Brain microvascular endothelial cell (primary cell): ENCODE results near the gene SCART1.

Source experiments
- DNase-seq: peaks from one replicate; pipeline ENCODE4 v3.0.0-alpha.2; 2020
- H3K27ac ChIP-seq: fragments of 250-450 bp; sonication (Bioruptor Pico); 2 replicates; pipeline ENCODE4 v1.5.1; 2020; ENCODE audit warnings: mild to moderate bottlenecking, moderate library complexity
- H3K27me3 ChIP-seq: fragments of 250-450 bp; sonication (Bioruptor Pico); replicated peaks from 2 replicates; pipeline ENCODE4 v1.5.1; 2020; ENCODE audit warnings: mild to moderate bottlenecking
- H3K36me3 ChIP-seq: fragments of 250-450 bp; sonication (Bioruptor Pico); replicated peaks from 2 replicates; pipeline ENCODE4 v1.5.1; 2020; ENCODE audit warnings: mild to moderate bottlenecking
- H3K4me3 ChIP-seq: 2 replicates; pipeline ENCODE4 v1.5.1; 2011; ENCODE audit warnings: low read depth, mild to moderate bottlenecking, control low read depth, low read length, moderate library complexity
- in situ Hi-C: cut with HindIII; loops from 2 replicates; pipeline ENCODE4 v1.10.0; 2017; ENCODE audit warnings: low sequenced_read_pairs, low pct_ligation_motif_present
- TF ChIP-seq, protein P1 (sequence below): IDR thresholded peaks from 2 replicates; pipeline ENCODE4 v1.5.1; 2011; ENCODE audit warnings: low read depth, mild to moderate bottlenecking, moderate library complexity, low read length, control low read depth, inconsistent platforms; ENCODE audit errors: missing control alignments

Gene SCART1

DNA sequence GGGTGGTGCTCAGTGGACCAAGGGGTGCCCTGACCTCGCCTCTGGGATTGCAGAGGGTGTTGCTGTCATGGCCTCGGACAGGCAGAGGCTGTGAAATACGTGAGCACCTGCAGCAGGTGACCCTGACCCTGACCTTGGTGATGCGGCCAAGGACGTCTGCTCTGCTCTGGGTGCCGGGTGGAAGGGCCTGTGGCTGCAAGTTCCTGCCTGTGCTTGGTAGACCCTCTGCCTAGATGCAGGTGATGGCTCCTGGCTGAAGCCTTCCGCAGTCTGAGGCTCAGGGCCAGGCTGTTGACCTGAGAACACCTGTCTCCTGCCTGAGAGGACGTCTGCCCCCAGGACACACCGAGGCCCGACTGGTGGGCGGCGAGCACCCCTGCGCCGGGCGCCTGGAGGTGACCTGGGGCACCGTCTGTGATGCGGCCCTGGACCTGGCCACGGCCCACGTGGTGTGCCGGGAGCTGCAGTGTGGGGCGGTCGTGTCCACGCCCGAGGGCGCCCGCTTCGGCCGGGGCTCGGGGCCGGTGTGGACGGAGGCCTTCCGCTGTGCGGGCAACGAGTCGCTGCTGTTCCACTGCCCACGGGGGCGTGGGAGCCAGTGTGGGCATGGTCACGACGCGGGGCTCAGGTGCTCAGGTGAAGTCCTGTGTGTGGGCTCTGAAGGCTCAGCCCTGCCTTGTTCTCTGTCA is 4.4 kb downstream of the SCART1 start:
- no peaks in the 10 kb centered on the region for H3K36me3 ChIP-seq
- TF ChIP-seq, protein P1, sequence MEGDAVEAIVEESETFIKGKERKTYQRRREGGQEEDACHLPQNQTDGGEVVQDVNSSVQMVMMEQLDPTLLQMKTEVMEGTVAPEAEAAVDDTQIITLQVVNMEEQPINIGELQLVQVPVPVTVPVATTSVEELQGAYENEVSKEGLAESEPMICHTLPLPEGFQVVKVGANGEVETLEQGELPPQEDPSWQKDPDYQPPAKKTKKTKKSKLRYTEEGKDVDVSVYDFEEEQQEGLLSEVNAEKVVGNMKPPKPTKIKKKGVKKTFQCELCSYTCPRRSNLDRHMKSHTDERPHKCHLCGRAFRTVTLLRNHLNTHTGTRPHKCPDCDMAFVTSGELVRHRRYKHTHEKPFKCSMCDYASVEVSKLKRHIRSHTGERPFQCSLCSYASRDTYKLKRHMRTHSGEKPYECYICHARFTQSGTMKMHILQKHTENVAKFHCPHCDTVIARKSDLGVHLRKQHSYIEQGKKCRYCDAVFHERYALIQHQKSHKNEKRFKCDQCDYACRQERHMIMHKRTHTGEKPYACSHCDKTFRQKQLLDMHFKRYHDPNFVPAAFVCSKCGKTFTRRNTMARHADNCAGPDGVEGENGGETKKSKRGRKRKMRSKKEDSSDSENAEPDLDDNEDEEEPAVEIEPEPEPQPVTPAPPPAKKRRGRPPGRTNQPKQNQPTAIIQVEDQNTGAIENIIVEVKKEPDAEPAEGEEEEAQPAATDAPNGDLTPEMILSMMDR: no peak

GRCh38 chr10:133458710-133459453 is 5.1 kb downstream of the SCART1 start:
- no peaks in the 10 kb centered on the region for H3K27me3 ChIP-seq
- in situ Hi-C loops: no loop called here
- no peak overlapping the region for H3K4me3 ChIP-seq
- no peak for DNase-seq
- TF ChIP-seq, protein P1: no peak
- no peaks in the 10 kb centered on the region for H3K36me3 ChIP-seq
- no peak overlapping the region for H3K27ac ChIP-seq

More for the DNA sequence above, 4.4 kb downstream of the SCART1 start:
- in situ Hi-C loops: no loop called here
- H3K27me3 ChIP-seq: no peaks in the 10 kb centered on the region
- H3K4me3 ChIP-seq: no peak overlapping the region
- no peak for DNase-seq
- no peak overlapping the region for H3K27ac ChIP-seq

DNA sequence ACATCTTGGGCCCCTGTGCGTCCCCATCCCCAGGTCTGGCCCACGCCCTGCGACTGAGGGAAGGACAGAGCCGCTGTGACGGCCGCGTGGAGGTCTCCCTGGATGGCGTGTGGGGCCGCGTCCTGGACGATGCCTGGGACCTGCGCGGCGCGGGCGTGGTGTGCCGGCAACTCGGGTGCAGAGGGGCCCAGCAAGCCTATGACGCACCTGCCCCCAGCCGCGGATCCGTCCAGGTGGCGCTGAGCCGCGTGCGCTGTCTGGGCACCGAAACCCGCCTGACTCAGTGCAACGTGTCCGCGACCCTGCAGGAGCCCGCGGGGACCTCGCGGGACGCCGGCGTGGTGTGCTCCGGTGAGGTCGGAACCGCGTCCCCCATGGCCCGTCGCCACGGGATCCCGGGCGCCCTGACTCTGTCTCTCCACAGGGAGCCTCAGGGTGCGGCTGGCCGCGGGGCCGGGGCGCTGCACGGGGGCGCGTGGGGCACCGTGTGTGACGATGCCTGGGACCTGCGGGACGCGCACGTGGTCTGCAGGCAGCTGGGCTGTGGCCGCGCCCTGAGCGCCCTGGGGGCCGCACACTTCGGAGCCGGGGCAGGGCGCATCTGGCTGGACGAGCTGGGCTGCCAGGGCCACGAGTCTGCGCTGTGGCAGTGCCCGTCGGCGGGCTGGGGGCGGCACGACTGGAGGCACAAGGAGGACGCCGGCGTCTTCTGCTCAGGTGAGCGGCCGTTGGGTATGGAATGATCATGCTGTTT is 5.9 kb downstream of the SCART1 start:
- no peaks in the 10 kb centered on the region for H3K36me3 ChIP-seq
- no peak for DNase-seq
- TF ChIP-seq, protein P1: no peak
- no peak overlapping the region for H3K27ac ChIP-seq
- in situ Hi-C loops: no loop called here
- no peaks in the 10 kb centered on the region for H3K27me3 ChIP-seq
- no peak overlapping the region for H3K4me3 ChIP-seq

- Histone ChIP-seq H3K27ac (no peak overlapping the region), H3K27me3 (no peaks in the 10 kb centered on the region), H3K4me3 (no peak overlapping the region), H3K36me3 (no peaks in the 10 kb centered on the region)
- in situ Hi-C loops: no loop called here
- no peak for DNase-seq
- TF ChIP-seq, protein P1: no peak
Measured at GRCh38 chr10:133460208-133460769, 6.5 kb downstream of the SCART1 start.

DNA sequence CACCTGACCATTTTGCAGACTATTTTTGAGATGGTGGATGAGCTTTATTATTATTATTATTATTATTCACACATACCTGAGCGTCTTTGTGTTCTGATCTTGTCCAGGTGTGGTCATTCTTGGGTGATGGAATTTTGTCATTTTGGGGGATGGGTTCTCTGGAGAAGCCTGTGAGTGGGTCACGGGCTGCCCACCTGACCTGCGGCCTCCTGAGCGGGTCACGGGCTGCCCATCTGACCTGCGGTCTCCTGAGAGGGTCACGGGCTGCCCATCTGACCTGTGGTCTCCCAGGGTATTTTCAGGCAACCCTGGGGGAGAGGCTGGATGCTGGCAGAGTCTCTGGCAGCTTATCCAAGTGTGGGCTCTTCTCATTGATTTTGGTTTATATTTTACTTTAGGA is 7.3 kb downstream of the SCART1 start:
- Histone ChIP-seq H3K27ac (no peak overlapping the region), H3K4me3 (no peak overlapping the region), H3K36me3 (no peaks in the 10 kb centered on the region), H3K27me3 (no peaks in the 10 kb centered on the region)
- TF ChIP-seq, protein P1: no peak
- in situ Hi-C loops: no loop called here
- no peak for DNase-seq
